GM21367 (cell line): ENCODE data around the gene CGNL1.

Source experiments
- ATAC-seq: cut with Tn5 transposase; IDR thresholded peaks from one replicate; pipeline ENCODE4 v1.9.1; 2021; ENCODE audit not compliant: unreplicated experiment

Gene CGNL1

DNA sequence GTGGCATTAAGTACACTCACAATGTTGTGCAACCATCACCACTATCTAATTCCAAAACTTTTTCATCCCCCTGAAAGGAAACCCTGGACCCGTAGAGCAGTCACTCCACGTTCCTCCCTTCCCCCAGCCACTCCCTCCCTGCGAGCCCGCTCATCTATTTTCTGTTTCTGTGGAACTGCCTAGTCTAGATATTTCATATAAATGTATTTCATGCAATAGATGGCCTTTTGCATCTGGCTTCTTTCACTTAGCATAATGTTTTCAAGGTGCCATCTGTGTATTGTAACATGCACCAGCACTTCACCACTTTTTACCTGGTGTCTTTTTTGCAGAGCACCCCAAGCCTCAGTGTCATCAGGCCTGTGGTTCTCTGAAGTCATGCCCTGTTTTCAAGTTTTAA, 10.7 kb downstream of the CGNL1 start:
- no peak for ATAC-seq

DNA sequence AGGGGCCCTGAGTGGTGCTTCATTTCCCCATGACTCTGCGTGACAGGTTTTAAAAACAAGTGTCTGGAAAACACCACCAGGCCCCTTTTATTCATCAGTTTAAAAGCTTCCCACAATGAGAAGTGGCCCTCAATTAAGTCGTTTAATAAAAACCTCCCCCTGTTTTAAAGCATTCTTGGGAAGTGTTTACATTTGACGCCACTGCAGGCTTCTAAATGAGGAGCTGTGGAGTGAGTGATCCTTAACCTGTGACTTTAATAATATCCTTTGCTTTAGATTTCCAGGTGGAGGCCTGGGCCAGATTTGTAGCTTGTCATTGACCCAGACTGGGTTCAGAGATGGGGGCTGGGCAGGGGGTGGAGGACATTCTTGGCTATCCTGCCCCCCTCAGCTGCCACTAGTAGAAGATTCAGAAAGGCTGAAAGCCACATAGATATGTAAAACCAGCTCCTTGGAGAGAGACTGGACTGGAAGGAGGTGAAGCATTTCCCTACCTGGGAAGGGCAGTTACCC, 11.3 kb downstream of the CGNL1 start:
- no peak for ATAC-seq

DNA sequence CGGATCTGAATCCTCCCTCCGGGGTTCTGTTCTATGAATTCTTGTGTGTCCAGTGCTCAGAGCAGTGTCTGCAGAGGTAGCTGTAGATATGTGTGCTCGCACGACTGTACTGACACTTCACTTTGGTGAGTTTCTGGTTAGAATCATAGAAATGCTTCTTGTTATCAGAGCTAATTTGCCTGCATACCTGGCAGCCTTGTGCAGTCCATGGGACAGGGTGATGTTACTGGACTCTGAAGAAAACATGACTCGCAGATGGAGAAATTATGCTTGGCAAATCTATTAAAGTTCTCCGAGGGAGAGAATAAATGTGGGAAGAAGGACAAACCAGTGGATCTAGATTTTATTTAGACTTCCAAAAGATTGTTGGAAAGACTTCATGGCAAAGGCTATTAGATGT, 12.2 kb downstream of the CGNL1 start:
- no peak for ATAC-seq

DNA sequence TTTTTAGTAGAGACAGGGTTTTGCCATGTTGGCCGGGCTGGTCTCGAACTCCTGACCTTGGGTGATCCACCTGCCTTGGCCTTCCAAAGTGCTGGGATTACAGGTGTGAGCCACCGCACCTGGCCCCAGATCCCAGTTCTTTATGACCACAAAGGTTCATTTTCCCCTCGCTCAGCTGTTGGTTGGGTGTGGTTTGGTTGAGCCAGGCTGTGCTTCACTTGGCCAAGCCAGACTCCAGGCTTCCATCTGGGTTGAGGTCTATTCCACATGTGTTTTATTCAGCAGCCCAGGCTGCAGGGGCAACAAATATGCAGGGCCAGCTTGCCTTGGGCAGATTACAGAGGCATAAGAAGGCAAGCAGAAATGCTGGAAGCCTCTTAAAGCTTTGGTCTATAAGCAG, 13.7 kb downstream of the CGNL1 start:
- no peak for ATAC-seq

DNA sequence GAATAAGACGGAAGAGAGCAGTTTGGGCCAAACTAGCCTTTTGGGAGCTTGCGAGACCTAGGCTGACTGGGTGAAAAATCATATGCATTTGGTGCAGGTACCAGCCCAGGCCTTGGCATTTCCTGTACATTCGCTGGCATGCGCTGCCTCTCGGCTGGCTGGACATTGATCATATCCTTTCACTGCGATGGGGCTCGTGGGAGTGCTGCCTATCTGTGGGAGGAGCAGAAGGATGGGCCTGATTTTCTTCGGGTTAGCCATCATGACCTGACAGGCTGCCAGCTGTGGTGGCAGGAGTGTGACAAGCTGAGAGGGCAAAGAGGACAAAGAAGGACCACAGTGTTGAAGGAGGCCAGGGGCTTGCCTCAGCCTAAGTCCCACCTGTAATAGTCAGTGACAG, 14.3 kb downstream of the CGNL1 start:
- no peak for ATAC-seq

DNA sequence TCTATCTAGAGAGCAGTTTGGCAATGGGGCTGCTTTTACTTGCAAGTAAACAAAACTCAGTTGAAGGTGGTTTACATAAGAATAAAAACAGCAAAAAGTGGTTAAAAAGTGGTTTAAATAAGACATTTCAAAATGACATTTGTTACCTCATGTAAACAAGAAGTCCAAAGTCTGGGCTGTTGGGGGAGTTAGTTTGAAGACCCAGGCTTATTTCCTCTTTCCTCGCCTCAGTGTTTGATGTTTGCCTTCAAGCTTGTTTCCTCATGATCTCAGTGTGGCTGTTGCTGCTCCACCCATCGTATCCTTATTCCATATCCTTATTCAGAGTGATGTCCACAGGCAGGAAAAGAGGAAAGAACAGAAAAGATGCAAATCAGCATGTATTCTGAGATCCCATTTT, 15.2 kb downstream of the CGNL1 start:
- no peak for ATAC-seq

DNA sequence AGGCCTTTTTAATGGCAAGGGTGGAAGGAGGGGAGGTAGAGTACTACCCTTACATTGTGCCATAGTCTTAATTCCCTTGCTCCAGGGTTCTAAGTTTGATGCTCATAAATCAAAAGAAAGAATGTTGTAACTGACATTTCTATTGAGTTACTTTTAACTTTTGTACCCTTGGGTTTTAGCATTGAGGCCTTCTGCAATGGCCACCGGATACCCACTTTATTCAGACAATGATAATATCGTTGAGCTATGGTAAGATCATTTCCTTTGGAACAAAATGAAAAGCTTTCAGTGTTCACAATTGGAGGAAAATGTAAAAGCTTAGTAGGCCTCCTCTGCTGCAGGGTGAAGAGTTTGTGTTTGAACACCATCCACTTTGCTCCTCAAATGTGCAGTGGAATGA, 16.8 kb downstream of the CGNL1 start:
- ATAC-seq: no peak

DNA sequence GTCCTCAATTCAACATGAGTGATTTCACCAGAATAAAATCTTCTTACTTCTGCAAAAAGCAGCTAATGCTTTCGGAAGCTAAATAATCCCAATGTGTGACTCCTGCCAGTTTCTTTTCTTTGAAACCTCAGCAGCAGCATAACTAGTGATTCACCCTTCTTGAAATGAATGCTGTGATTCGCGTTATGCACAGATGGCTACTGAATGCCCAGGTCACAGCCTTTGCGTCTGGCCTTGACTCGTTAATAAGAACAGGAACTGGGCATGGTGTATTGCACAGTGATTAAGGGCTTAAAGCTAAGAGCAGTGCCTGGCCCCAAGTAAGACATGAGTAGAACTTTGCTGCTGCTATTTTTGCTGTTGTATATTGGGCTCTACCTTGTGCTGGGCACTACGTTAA, 19.0 kb downstream of the CGNL1 start:
- no peak for ATAC-seq

DNA sequence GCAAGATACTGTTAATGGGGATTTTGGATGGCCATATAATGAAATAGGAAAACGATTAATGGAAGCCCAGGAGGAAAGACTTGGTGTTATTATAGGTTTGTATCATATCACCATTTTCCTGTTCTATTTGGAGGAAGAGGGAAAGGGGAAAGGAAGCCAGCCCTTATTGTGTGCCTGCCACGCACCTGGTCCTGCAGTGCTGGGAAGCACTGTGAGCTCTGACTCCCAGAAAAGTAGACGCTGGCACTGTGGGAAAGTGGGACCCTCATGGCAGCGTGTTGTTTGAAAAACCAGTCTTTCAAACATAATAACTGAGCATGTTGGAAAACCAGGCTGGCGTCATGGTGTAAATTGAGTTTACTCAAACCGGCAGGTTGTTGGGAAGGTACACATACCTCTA, 22.0 kb downstream of the CGNL1 start:
- no peak for ATAC-seq

DNA sequence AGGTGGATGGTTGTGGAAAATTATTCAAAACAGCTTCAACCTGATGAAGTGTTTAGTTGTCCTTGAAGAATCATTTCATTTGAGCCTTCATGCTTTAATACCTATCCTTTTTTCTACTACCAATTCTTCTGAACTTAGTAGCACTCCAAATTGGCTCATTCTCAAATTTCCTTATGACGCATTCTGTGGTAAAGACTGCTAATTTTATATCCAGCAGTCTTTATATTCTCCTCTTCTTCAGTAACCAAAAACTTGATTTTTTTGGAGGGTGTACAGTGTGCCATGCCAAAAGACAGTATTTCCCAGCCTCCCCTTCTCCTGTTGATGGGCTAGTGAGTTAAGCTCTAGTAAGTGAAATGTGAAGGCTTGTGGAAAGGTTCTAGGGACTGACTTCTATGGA, 25.2 kb downstream of the CGNL1 start:
- ATAC-seq: no peak

DNA sequence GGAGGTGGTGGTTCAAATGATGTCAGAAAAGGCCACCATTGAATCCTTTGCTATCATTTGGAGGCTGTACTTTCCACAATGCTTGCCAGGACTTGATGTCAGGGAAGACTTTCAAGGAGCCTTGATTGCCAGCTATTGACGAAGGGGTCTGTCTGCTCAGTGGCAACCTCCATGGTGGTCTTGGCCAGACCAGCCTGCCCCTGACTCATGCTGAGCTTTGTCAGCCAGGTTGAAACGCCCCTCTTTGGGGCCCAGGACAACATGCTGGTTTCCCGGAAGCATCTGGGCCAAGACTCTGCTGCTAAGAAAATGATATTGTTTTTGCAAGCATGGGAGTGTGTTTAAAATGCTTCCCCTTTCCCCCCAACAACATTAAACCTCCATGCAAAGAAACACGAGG, 26.7 kb downstream of the CGNL1 start:
- no peak for ATAC-seq

DNA sequence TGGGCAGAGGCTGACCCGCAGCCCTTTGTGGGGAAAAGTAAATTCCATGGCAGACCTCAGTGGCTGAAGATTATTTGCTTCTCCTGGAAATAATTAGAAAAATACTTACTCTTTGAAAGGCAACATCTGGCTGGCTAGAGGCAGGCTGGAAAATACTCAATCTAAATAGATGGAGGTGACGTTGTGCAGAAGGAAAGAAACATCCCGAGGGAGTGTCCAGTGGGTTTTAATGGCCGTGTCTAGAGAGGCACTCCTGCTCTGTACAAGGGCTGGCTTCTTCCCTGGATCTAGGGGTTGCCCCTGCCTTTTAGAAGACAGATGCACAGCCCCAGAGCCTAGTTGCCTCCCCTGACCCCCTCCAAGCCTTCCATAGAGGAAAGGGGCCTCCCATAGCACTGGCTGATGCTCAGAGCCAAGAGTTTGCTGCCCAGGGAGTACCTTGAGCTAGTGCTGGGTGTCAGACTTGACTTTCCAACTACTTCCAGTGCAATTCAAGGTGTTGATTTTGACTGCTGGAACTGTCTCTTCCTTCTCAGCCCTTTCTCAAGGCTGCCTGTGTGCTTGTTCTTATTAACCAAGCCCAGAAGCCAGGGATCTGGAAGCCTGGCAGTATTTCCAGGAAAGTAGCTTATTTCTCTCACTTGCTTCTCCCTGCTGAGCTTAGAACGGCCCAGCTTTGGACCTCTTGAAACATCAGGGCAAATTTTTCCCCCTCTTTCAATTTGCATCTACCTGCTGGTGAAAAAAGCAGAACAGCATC, 27.4 kb downstream of the CGNL1 start:
- ATAC-seq: no peak

DNA sequence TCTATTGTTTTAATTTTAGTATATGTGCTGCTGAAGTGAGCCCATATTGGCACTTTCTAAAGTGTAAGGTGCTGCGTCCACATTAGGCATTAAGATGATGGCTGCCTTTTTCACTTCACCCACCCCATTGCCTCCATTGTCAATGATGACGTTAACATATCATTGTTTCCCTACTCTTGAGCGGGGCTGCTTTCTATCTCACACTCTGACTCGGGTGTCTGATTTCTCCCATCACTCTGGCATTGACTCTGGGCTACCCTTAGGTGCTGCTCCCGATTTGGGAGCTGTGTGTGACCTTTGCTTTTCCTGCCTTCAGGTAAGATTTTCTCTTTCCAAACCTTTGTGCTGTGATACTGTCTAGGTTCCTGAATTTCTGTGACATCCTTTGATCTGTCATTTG, 28.8 kb downstream of the CGNL1 start:
- no peak for ATAC-seq

DNA sequence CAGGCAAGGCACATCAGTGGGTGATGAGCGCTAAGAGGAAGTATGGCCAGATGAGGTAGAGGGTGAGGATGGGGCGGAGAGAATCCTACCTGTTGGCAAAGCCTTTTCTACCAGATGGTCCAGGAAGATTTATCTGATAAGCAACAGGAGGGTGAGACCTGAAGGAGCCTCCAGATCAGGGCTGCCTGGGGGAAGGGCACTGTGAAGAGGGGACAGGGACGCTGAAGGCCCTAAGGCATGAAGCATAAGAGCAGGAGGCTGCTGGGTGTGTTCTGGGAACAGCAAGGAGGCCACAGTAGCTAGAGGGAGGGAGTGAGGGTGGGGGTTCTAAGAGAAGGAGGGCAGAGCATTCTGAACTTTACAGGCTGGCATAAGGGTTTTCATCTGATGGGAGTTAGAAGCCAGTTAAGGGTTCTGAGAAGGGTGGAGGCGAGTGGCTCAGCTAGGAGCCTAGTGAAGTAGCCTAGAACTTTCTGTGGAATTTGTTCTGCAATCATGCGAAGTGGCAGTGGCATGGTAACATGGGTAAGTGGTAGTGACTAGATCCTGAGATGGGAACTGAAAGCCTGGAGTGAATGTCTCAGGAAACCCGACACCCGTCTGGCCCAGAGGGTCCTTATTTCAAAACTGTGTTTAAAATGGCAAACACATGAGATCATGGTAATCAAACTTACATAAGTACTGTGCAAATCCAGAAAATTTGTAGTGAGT, 29.9 kb downstream of the CGNL1 start:
- ATAC-seq: no peak

DNA sequence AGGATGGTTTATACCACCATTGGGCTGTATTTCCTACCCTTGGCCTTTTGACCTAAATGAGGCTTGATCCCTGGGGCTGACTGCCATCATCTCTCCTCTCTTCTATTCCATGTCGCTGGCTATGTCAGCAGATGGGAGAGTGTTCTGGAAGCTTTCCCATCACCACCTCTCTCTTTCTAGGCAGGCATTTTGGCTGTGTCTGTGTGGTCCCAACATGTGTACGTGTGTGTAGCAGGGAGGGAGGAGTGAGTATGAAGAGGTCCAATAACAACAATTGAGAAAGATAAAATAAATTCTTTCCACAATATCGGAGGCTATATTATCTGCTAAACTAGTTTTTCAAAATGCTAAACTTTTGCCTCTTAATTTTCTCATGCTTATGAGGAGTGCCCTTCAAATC, 34.1 kb downstream of the CGNL1 start:
- ATAC-seq: no peak

DNA sequence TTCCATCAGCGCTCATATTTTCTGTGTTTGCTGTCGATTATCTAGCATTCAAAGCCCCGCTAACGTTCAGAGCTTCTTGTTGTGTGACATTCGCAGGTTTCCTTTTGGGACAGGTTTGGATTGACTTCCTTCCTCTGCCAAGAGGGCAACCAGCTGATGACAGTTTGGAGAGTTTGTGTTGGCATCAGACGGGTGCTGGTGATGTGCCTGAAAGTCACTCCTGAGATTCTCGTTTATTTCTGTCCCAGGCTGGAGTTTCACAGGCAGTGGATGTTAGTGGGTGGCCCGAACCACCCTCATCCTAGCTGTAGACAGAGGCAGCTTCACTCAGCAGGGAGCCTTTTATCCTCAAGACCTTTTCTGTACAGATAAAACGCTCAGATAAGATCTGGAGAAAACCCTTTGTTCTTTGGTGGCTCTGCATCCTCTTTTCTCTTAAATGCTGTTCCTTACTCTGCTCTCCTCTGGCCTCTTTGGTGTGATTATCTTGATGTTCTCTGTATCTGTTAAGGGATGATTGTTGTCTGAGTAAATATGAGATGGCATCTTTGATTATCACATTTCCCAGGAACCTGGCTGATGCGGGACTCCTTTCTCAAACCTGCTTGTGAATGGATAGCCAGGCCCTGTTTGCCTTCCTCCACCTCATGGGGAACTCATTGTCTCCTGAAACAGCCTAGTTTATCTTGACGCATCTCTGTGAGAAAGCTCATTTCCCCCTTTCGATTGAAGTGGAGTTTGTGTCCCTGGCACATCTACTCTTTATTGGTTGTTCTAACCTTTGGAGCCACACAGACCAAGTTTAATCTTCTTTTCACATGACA, 35.9 kb downstream of the CGNL1 start:
- no peak for ATAC-seq

DNA sequence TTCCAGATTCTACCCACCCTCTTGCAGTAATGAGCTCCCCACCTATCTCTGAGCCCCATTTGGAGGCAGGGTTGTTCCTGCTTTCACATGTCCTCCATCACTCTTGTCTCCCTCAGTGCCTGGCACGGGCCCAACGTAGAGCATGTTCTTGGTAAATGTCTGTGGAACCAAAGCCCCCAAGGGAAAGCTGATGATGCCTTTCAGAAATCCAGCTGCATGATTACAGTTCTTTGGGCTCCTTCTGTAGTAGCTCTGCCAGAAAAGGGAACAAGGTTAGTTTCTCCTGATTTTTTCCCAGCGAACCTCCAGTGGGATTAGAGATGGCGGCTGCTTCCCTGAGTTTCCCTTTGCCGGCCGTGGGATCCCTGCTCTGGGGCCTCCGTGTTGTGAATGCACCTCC, 39.3 kb downstream of the CGNL1 start:
- ATAC-seq: no peak

DNA sequence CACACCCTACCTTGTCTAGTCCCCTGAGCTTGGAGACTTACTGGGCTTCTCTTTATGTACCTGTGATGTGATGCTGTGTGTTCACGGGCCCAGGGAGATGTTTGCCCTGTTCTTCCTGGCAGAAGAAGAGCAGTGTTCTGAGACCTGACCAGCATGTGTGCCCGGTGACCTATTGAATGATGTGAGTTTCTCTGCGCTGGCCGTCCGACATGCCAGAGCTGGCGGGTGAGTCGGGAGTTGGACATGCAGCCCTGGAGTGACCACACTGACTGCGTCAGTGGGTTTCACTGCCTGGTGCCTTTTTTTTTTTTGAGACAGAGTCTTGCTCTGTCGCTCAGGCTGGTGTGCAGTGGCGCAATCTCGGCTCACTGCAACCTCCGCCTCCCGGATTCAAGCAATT, 42.3 kb downstream of the CGNL1 start:
- no peak for ATAC-seq

DNA sequence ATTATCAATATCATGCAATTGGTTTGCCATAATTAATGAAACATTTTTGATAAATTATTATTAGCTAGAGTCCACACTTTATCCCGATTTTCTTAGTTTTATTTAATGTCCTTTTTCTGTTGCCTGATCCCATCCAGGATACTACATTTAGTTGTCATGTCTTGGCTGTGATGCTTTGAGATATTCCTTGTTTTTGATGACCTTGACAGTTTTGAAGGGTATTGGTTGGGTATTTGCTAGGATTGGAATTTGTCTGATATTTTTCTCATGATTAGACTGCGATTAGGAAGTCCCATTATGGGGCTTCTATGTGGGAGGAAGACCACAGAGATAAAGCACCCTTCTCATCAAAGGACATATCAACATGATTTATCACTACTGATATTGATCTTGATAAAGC, 43.0 kb downstream of the CGNL1 start:
- no peak for ATAC-seq

DNA sequence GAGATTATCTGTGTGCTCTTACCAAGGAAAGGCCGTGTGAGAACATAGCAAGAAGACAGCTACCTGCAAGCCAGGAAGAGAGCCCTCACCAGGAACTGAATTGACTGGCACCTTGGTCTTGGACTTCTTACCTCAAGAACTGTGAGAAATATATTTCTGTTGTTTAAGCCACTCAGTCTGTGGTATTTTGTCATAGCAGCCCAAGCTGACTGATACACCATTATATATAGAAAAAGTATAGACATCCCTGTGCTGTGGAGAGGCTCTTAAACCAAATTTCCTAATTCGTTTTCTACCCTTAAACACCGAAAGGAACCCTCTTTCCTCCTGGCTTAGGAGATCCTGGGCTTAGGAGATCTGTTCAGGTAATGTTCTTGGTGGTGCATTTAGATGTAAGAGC, 44.8 kb downstream of the CGNL1 start:
- ATAC-seq: no peak

DNA sequence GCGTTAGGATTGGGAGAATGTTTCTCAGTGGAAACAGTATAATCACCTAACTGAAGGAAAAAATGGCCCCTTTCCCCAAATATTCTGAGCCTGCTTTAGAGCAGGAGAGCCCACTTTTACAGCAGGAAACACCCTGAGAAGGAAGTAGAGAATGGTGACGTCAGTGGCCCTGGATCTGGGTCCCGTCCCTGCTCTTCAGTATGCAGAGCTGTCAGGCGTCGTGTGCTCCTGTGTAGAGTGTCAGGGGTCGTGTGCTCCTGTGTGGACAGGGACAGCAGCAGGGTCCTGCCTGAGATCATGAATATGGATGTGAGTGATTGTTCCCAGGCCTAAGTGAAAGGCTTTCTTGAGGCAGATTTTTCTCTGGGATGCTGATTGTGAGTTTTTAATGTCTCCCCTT, 45.2 kb downstream of the CGNL1 start:
- no peak for ATAC-seq
